ENCODE results near the gene UFD1.

Gene UFD1

GRCh38 chr22:19466848-19467752 lies 11.9 kb downstream of the UFD1 start:
- no peak for DNase-seq

- DNase-seq: no peak
Observed at GRCh38 chr22:19466126-19466716, 12.8 kb downstream of the UFD1 start.

DNA sequence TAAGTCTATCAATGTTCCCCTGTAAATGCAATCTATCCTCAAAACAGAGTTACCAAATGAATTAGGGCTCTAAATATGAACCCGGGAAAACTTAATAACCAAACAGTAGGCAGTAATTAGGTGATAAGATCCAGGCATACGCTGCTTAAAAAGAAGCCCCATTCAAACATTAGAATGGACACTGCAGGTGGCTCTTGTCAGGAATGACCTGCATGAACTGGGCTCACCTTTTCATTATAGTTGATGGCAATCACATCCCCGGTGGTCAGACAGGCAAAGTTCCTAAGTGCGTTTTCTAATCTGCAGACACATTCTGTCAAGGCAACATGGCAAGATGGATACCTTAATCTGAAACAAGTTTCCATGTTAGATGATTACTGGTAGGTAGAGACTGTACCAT lies 14.0 kb downstream of the UFD1 start:
- no peak for DNase-seq

- no peak for DNase-seq
Observed at GRCh38 chr22:19464546-19464945, 14.4 kb downstream of the UFD1 start.

DNA sequence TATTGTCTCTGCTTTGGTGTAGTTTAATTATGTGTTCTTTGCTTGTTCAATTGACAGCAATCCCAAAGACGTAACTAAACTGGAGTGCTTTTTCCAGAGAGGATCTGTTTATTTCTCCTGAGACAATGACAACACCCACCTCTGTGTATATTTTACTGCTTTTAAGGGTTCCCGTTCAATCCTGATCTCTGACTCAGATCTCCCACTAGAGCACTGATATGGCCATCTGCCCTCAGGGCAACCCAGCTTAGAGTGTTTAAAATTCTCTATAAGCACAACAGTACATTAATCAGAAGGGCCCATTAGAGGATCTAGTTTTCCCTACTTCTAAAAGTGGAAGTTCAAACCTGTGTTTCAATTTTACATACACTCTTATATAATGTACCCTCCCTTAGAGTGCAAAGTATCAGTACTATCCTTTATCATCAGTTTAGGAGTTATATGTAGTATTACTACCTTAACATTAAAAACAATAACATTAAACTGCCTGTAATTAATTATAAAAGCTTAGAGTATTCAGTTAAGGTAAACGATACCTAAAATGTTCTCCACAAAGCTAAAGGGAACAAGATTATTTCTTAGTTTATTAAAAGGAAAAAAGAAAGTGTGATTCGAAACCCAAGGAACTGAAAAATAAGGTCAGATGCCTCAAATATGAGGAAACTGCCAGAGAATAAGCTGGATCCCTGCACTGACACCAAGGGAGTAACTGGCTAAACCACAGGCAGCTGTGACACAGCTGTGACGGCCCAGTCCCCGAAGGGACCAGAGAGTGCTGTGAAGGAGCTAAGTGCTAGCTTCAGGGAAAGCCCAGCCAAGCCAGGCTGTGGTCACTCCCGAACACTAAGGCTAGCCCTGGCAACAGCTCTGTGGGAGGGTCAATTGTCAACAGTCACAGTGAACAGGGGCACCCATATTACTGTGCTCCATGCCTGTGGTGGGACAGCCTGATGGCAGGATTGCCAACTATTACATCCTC lies 15.2 kb downstream of the UFD1 start:
- DNase-seq: no peak

DNA sequence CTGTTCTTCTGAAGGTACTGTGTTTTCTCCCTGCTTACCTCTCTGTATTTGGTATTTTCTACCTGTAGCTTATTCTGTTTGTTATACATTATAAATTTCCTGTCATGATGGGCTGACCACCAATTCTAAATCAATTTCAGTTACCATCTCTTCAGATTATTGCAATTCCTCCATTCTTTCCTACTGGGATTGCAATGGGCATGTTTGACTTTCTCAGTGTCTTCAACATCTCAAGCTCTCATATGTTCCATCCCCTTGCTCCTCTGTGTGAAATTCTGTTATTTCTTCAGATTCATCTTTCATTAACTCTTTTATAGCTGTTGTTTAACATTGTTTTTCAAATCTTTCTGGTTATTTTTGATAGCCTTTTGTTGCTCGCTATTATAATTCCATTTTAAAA lies 16.0 kb downstream of the UFD1 start:
- no peak for DNase-seq

DNA sequence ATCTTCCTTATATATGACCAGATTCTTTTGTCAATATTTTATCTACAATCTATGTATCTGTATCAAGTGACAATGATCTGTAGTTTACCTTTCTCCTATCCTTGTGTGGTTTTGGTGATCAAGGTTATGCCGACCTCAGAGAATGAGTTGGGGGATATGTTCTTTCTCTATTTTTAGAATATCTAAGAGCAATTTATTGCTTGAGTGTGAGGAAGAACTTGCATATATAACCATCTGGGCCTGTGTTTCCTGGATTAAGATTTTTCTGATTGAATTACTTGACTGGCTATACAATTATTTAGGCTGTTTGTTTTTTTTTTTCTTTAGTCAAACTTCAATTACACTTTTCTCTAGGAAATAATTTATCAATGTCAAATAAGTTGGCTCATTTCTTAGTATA lies 17.5 kb downstream of the UFD1 start:
- DNase-seq: no peak

- no peak for DNase-seq
Observed at GRCh38 chr22:19460036-19460435, 19.0 kb downstream of the UFD1 start.

GRCh38 chr22:19457828-19458428 lies 21.1 kb downstream of the UFD1 start:
- DNase-seq: no peak

- DNase-seq: no peak
Observed at GRCh38 chr22:19456541-19456940, 22.5 kb downstream of the UFD1 start.

DNA sequence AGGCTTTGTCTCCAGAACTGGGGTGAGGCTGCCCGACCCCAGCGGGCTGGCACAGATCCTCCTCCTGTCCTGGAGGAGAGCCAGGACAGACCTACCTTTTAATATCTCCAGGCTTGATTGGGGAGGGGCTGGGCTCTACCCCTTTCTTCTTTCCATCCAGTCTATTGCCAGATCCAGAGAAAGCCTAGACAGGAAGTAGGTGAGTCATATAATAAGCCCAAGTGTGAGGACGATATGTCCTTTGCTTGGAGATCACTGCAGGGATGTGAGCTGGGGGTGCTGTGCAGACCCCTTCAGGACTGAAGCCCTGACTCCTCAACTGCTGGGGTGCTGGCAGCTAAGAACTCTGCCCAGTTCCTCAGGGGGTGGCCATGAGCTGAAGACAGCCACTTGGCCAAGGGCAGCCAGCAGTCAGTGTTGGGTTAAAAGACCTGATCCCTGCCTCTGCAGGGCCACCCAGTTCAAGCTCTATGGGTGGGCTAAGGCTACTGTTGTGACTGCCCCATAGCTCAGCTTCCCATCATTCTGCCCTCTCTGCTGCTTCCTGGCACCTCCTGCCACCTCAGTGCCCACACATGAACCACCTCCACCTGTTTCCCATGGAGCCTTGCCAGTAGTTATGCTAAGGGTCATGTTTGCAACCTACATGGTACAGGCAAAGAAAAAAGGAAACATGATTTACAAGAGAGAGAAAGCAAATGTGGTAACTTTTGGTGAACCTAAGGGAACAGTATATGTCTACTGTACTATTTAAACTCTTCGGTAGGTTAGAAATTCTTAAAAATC lies 23.2 kb downstream of the UFD1 start:
- DNase-seq: no peak

DNA sequence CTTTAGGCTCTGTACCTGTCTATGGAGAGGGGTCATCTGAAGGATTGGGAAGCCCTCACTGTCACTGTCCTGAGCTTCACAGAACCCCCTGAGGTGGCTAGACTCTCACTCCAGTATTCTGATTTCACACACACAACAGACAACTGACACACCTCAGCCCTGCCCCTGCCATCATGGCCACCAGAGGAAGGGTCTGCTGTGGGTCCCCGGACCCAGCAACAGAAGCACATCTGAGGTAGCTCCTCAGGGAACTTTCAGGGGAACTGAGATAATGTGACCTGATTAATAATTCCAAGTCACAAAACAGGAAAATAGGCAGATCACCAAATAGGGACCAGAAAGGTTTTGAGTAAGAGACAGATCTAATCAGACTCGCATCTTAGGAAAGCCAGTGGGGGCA lies 24.0 kb downstream of the UFD1 start:
- DNase-seq: no peak

DNA sequence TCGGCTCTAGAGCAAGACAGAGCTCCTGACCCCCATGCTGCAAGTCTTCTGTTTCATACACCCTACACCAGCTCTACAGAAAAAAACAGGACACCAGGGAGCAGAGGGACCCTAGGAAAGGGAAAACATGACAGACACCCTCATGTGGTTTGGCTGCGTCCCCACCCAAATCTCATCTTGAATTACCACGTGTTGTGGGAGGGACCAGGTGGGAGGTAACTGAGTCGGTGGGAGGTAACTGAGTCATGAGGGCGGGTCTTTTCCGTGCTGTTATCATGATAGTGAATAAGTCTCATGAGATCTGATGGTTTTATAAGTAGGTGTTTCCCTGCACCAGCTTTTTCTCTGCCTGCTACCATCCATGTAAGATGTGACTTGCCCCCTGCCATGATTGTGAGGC lies 24.8 kb downstream of the UFD1 start:
- no peak for DNase-seq

GRCh38 chr22:19453718-19454117 lies 25.3 kb downstream of the UFD1 start:
- DNase-seq: no peak

DNA sequence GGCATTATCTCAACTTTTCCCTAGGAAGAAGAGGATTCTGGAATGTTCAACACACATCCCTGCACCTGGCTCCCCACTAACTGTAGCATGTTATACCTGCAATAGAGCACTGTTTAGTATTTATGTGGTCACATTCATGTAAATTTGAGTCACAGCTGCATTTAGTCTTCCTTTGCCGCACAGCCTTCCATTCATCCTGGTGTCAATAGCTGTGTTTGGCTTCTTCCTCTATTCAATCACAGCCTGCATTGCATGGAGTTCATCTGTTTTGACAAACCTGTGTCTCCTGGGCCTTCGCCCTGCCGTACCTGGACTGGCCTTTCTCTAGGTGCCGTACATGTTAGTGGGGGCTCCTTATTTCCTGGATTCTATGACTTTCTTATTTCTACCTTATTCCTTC lies 27.4 kb downstream of the UFD1 start:
- no peak for DNase-seq

- DNase-seq: no peak
Observed at GRCh38 chr22:19450363-19451175, 28.4 kb downstream of the UFD1 start.

DNA sequence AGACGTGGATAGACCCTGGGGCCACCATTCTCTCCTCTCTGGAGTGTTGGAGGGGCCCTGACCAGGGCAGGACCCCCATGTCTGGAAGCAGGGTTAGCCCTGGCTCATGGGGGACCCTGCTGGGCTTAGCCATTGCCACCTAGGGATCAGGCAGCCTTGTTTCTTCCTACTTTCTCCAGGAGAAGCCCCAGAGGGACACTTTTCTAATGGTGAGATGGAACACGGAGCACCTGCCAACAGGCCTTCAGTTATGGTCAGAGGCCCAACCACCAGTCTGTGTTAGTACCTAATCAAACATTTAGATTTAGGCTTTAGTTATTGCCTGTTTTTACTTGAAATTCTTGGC lies 29.6 kb downstream of the UFD1 start:
- no peak for DNase-seq

- DNase-seq: no peak
Observed at GRCh38 chr22:19448739-19449421, 30.1 kb downstream of the UFD1 start.

- no peak for DNase-seq
Observed at GRCh38 chr22:19448076-19448607, 30.9 kb downstream of the UFD1 start.

- peak; percentile 81 to 83 for DNase-seq
Observed at GRCh38 chr22:19447330-19448075, 31.5 kb downstream of the UFD1 start, which contains the start of gene C22orf39. C22orf39 (minus strand) TSS chr22:19447711; CDS start chr22:19447688, 23 bp downstream.

Measured in activated CD4-positive, alpha-beta T cell treated with anti-CD3 and anti-CD28 coated beads, Interleukin-2, amount 50 U/mL, for 4 hours (primary cell).